ENCODE measurements around the gene SCN10A.

- no peak for TF ChIP-seq CTCF (IDR thresholded peaks at IDR 0.05)
- TF ChIP-seq EMX1 (CRISPR knock-in tag; IDR thresholded peaks at IDR 0.05) = no peak
- TF ChIP-seq ZNF416 (CRISPR knock-in tag; IDR thresholded peaks at IDR 0.05) = no peak
- no peak for TF ChIP-seq CREB1 (CRISPR knock-in tag; IDR thresholded peaks at IDR 0.05)
- no peak for TF ChIP-seq NR2C2 (CRISPR knock-in tag; IDR thresholded peaks at IDR 0.05)
- TF ChIP-seq TEAD4 (CRISPR knock-in tag; IDR thresholded peaks at IDR 0.05) = no peak
- TF ChIP-seq IRF2 (CRISPR knock-in tag; IDR thresholded peaks at IDR 0.05; ENCODE audit: borderline replicate concordance, low read depth) = no peak
- TF ChIP-seq ARID4B (CRISPR knock-in tag; IDR thresholded peaks at IDR 0.05; ENCODE audit: borderline replicate concordance) = no peak
- no peak for TF ChIP-seq PRRX2 (CRISPR knock-in tag; IDR thresholded peaks at IDR 0.05)
- TF ChIP-seq, protein P1, sequence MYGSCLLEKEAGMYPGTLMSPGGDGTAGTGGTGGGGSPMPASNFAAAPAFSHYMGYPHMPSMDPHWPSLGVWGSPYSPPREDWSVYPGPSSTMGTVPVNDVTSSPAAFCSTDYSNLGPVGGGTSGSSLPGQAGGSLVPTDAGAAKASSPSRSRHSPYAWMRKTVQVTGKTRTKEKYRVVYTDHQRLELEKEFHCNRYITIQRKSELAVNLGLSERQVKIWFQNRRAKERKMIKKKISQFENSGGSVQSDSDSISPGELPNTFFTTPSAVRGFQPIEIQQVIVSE (CRISPR knock-in tag; IDR thresholded peaks at IDR 0.05; ENCODE audit: borderline replicate concordance) = no peak
- TF ChIP-seq CREM (CRISPR knock-in tag; IDR thresholded peaks at IDR 0.05) = no peak
- TF ChIP-seq CBFB (CRISPR knock-in tag; IDR thresholded peaks at IDR 0.05; ENCODE audit: low read depth) = no peak
- TF ChIP-seq FOXK1 (CRISPR knock-in tag; IDR thresholded peaks at IDR 0.05) = no peak
- no peak for TF ChIP-seq MAX (CRISPR knock-in tag; IDR thresholded peaks at IDR 0.05)
Measured at GRCh38 chr3:38669668-38670067, 146.3 kb downstream of the SCN10A start.
